Measurements from ENCODE around the gene CENPX.

- no peak for TF ChIP-seq CTCF (IDR thresholded peaks at IDR 0.05 in 8 of 11, conservative IDR thresholded peaks at IDR 0.05 in 3 of 11)
- TF ChIP-seq POLR2A (IDR thresholded peaks at IDR 0.05), result no peak
Measured at GRCh38 chr17:81980122-81980521, 42.6 kb downstream of the CENPX start.
